NCI-H524 treated with DMSO at 0.1 percent for 48 hours (cell line): ENCODE results near the gene FAM170B.

Experiments
- DNase-seq: peaks from one replicate; lab custom pipeline; 2025; lab: John Stamatoyannopoulos, UW

Gene FAM170B

DNA sequence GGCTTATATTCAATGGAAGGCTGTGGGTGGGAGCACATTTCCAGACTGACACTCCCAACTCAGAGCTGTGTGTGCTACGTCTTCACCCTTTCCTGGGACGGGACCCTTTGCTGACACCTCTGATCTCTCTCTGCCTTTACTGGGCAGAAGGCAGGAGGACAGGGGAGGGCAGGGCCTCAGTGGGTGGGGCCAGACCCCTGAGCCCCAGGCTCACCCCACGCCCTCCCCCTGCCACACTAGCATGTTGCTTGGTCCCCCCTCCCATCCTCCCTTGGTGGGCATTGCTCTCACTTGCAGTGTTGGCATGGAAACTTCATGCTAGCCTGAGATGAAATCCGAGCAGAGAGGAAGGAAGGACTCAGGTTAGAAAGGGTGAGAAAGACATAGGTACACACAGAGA is 36.0 kb upstream of the FAM170B start:
- no peak for DNase-seq

DNA sequence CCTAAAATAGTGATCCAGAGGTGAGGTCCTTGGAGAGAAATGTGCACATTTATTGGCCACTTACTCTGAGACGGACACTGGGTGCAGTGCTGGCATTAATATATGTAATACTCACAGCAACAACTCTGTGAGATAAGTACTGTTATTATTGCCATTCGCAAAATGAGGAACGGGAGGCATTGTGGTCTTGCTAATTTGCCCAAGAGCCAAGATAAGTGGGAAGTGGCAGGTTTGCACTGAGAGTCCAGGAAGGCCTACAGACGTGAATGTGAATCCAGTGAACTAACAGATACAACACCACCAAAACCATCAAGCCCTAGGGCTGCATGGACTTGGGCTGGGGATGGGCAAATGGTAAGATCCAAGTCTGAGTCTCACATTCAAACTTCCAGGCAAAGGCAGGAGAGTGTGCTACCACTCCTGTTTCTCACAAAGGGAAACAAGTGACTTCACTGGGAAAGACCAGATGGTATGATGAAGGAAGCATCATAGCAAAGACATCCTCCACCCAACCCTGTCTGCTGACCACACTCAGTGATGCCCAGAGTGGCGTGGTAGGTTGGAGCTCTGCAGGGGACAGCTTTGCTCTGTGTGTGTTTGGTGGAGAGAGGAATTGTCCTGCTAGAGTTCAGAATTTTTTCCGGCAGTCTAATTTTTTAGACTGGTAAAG is 35.1 kb upstream of the FAM170B start:
- DNase-seq = no peak

GRCh38 chr10:49168171-49168540 is 34.3 kb upstream of the FAM170B start:
- DNase-seq = no peak

DNA sequence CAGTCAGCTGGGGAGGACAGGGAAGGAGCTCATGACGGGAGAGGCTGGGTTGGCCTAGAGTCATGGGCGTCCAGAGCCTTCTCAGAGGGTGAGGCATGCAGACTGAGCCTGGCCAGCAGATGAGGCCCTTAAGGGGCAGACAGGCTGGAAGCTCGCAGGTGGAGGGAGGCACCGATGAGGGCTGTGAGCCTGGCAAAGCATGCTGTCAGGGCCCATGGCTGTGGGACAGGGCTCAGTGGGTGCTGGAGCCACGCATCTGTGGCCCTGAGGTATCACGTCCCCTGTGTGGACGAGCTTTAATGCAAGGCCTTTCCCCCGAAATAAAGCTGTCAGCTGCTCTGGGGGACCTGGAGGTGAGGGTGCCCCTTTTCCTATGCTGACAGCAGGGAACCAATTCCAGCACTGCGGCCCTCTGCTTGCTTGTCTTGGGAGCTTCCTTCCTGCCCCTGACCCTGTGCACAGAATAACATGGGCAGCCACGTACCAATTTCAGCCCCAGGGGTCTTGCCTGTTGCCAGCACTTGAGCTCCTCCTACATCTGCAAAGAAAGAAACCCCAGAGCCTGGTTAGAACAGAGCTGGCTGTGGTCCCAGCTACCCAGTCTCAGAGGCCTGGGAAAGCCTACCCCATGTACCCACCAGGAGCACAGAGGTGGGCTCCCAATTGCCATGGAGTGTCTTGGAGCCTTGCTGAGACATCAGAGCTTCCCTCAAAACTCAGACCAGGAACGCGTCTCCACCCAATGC is 33.8 kb upstream of the FAM170B start:
- no peak for DNase-seq

GRCh38 chr10:49166484-49167400 is 32.9 kb upstream of the FAM170B start:
- DNase-seq = no peak

DNA sequence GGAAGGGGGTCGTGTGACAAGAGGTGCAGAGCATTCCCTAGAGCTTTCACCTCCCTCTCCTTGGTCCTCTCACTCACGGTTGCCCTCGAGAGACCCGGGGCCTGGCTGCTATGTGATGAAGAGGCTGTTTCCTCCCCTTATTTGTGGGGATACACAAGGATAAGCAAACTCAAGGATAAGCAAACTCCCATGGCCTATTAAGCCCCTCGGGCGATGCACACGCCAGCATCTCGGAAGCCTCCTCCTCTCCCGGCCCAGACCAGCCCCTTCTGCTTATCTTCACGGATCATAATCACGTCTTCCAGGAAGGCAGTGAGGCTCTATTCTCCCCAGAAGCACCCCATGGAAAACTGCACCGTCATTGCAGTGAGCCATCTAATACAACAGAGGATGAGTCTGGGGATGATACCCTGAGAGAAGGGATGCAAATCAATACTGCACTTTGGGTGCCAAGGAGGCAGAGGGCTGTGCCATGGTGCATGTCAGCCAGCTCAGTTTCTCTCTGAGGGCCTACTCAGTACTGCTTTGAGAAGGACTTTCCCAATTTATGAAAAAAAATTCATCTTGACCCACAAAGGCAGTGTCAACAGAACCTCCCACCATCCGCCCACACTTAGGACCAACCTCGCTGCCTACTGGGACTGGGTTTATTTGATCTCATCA is 32.1 kb upstream of the FAM170B start:
- no peak for DNase-seq

- DNase-seq = no peak
Measured at GRCh38 chr10:49165259-49165658, 31.4 kb upstream of the FAM170B start.

- DNase-seq = no peak
Measured at GRCh38 chr10:49164559-49165188, 30.9 kb upstream of the FAM170B start.

DNA sequence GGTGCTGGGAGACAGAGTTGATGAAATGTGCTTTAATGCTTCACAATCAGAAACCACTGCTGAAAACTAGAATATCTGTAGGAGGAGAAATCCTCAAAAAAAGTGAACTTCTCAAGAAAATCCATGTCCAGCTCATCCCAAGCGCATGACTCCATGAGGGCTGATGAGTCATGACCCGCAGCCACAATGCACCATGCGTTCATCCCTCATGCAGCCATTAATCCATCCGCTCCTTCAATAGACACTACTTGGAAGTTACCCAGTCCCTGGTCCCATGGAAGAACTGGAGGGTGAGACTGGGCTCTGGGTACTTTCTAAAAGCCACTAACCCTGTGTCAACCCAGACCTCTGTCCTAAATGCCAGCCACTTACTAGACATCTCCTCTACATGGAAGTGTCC is 29.9 kb upstream of the FAM170B start:
- no peak for DNase-seq

- no peak for DNase-seq
Measured at GRCh38 chr10:49162761-49163310, 29.0 kb upstream of the FAM170B start.

DNA sequence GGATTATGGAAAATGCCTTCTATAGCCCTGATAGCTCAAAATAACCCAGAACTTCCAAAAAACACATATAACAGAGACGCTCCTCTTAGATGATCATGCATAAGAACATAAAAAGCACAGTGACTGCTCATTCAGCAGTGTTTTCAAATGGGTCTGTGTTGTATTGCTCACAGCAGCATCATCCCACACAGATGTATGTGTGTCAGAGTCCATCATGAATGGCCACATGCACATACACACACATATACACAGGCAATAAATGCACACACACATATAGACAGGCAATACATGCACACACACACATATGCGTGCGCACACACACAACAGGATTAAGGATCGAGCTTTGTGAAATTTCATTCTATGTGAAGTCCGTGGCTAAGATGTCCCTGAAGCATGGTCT is 28.2 kb upstream of the FAM170B start:
- no peak for DNase-seq

- DNase-seq = no peak
Measured at GRCh38 chr10:49161411-49161997, 27.7 kb upstream of the FAM170B start.

DNA sequence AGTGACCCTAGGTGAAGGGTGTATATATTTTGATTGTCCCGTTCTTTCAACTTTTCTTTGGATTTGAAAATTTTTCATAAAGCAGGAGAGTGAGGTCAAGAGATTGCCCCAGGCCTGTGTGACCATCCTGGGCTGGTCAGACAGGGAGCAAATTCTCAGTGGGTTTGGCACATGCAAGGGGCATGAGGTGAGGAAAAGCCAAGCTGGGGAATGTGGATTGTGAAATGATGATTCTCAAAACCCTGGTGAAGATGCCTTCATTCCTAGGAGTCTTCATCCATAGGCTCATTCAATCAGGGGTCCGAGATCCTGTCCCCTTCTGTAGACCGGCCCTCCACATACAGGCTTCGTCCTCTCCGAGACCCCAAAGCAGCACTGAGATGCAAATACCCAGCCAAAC is 27.0 kb upstream of the FAM170B start:
- no peak for DNase-seq

DNA sequence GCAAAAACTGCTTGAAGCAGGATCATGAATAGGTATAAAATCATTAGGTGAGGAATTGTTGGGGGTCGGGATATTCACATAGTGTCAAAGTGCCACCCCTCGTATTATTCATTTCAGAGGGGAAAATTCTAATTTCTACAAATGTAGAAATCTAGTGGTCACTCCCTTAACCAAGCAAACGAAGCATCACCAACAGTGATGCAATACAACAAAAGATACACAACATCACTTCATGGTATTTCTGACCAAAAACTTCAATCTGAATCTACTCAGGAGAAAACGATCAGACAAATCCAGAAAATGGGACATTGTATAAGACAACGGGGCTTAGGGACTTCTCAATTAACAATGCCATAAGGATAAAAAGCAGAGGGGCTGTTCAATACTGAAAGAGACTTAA is 26.3 kb upstream of the FAM170B start:
- no peak for DNase-seq

DNA sequence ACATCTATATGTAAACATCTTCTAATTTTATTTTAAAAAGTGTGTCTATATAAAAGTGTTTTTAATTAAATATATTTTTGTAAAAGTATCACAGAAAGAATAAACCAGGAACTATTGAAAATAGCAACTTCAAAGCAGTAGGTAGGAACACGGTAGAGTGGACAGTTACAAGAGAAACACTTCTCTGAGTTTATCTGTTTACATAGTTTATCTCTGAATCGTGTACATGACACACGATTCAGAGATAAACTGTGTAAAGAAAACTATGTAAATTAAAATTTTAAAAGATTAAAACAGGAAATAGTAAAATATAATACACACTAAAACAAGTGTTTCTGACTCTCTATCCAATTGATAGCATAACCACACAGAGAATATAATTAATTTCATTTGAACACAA is 25.1 kb upstream of the FAM170B start:
- no peak for DNase-seq

GRCh38 chr10:49158404-49158803 is 24.6 kb upstream of the FAM170B start:
- no peak for DNase-seq

- no peak for DNase-seq
Measured at GRCh38 chr10:49157229-49157628, 23.4 kb upstream of the FAM170B start.

GRCh38 chr10:49154641-49155040 is 20.8 kb upstream of the FAM170B start:
- DNase-seq = no peak

DNA sequence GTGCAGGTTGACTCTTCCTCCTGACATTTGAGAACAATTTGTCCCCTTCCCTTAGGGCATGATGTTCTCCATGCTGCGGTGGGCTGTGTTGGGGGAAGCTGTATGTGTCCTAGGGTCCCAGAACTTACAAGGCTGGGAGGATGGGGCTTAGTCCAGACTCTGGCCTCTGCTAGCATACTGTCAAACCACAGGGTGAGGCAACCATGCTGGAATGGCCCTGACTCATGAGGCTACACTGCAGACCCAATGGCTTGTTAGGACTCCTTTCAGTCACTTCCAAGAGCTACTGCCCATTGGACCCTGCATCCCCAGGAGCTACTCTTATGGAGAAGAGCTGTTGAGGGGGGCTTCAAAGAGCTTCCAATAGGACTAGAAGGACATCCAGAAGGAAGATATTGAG is 20.1 kb upstream of the FAM170B start:
- DNase-seq = no peak

DNA sequence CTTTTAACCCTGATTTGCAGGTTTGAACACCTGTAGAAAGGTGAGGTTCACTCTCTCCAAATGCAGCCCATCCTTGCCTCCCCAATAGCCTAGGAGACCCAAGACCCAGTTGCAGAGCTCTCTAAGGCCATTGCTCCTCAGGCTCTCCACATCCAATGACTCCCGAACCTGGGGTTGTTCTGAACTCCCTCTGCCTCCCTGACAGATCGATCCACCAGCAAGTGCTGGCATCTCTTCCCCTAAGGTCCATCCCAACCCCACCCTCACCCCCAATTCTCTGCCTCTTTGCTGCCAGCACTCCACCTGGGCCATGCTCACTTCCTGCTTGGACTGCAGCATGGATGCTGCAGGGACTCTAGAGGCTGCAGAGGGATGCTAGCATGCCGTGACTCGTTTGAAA is 19.3 kb upstream of the FAM170B start:
- DNase-seq = no peak

- DNase-seq = no peak
Measured at GRCh38 chr10:49152663-49153062, 18.8 kb upstream of the FAM170B start.
